HEK293 (cell line): ENCODE results near the gene SLC5A1.

Experiments used
- BCL11A ChIP-seq: fragments of 450-650 bp; formaldehyde crosslinking; IDR thresholded peaks from 2 replicates; pipeline ENCODE4 v1.5.1; 2016; ENCODE audit warnings: low read depth, missing biosample characterization, missing genetic modification characterization
- ZNF112 ChIP-seq: fragments of 450-650 bp; formaldehyde crosslinking; IDR thresholded peaks from 2 replicates; pipeline ENCODE4 v1.5.0; 2017; ENCODE audit warnings: missing biosample characterization, missing genetic modification characterization
- ZNF777 ChIP-seq: fragments of 450-650 bp; formaldehyde crosslinking; IDR thresholded peaks from 2 replicates; pipeline ENCODE4 v1.5.1; 2017; ENCODE audit warnings: missing biosample characterization, missing genetic modification characterization, borderline replicate concordance
- ZNF785 ChIP-seq: fragments of 450-650 bp; formaldehyde crosslinking; IDR thresholded peaks from 2 replicates; pipeline ENCODE4 v1.5.1; 2016; ENCODE audit warnings: missing biosample characterization, missing genetic modification characterization
- TF ChIP-seq, protein P1 (sequence below): fragments of 450-650 bp; formaldehyde crosslinking; IDR thresholded peaks from 2 replicates; pipeline ENCODE4 v1.5.1; 2016; ENCODE audit warnings: missing biosample characterization, missing genetic modification characterization
- TF ChIP-seq, protein P2 (sequence below): fragments of 450-650 bp; formaldehyde crosslinking; IDR thresholded peaks from 2 replicates; pipeline ENCODE4 v1.5.1; 2016; ENCODE audit warnings: missing biosample characterization, missing genetic modification characterization
- TF ChIP-seq, protein P3 (sequence below): fragments of 450-650 bp; formaldehyde crosslinking; IDR thresholded peaks from 2 replicates; pipeline ENCODE4 v1.5.1; 2017; ENCODE audit warnings: missing biosample characterization, missing genetic modification characterization

DNA sequence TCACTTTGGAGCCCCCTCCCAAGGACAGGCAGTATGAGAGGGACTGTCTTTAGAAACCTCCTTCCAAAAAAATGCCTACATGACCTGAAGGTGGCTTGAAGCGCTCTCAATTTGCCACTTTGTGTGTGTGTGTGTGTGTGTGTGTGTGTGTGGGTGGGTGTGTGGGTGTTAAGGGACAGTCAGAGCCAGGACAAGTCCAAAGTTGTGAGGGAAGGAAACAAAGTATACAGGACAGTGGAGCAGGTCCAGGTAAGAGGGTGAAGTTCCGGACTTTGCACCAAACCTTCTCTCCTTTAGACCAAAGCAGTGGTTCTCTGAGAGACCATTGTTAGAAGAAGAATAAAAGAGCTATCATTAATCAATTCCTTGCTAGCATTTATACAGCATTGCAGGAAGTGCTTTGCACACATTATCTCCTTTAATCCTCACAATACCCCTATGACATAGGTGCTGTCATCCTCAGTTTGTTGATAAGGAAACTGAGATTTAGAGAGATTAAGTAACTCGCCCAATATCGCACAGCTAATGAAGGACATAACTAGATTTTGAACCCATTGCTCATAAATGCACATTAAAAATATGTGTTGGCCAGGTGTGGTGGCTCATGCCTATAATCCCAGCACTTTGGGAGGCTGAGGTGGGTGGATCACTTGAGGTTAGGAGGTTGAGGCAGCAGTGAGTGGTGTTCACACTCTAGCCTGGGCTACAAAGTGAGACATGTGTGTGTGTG lies 12.4 kb upstream of the SLC5A1 start:
- TF ChIP-seq BCL11A (tag by site-specific recombination) (no peak), ZNF112 (tag by site-specific recombination) (no peak), ZNF785 (tag by site-specific recombination) (no peak), ZNF777 (no peak)
- TF ChIP-seq, protein P1, sequence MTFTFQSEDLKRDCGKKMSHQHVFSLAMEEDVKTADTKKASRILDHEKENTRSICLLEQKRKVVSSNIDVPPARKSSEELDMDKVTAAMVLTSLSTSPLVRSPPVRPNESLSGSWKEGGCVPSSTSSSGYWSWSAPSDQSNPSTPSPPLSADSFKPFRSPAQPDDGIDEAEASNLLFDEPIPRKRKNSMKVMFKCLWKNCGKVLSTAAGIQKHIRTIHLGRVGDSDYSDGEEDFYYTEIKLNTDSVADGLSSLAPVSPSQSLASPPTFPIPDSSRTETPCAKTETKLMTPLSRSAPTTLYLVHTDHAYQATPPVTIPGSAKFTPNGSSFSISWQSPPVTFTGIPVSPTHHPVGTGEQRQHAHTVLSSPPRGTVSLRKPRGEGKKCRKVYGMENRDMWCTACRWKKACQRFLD (tag by site-specific recombination), result no peak
- TF ChIP-seq, protein P2, sequence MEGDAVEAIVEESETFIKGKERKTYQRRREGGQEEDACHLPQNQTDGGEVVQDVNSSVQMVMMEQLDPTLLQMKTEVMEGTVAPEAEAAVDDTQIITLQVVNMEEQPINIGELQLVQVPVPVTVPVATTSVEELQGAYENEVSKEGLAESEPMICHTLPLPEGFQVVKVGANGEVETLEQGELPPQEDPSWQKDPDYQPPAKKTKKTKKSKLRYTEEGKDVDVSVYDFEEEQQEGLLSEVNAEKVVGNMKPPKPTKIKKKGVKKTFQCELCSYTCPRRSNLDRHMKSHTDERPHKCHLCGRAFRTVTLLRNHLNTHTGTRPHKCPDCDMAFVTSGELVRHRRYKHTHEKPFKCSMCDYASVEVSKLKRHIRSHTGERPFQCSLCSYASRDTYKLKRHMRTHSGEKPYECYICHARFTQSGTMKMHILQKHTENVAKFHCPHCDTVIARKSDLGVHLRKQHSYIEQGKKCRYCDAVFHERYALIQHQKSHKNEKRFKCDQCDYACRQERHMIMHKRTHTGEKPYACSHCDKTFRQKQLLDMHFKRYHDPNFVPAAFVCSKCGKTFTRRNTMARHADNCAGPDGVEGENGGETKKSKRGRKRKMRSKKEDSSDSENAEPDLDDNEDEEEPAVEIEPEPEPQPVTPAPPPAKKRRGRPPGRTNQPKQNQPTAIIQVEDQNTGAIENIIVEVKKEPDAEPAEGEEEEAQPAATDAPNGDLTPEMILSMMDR (tag by site-specific recombination), result no peak
- TF ChIP-seq, protein P3, sequence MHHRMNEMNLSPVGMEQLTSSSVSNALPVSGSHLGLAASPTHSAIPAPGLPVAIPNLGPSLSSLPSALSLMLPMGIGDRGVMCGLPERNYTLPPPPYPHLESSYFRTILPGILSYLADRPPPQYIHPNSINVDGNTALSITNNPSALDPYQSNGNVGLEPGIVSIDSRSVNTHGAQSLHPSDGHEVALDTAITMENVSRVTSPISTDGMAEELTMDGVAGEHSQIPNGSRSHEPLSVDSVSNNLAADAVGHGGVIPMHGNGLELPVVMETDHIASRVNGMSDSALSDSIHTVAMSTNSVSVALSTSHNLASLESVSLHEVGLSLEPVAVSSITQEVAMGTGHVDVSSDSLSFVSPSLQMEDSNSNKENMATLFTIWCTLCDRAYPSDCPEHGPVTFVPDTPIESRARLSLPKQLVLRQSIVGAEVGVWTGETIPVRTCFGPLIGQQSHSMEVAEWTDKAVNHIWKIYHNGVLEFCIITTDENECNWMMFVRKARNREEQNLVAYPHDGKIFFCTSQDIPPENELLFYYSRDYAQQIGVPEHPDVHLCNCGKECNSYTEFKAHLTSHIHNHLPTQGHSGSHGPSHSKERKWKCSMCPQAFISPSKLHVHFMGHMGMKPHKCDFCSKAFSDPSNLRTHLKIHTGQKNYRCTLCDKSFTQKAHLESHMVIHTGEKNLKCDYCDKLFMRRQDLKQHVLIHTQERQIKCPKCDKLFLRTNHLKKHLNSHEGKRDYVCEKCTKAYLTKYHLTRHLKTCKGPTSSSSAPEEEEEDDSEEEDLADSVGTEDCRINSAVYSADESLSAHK (tag by site-specific recombination), result no peak
